ENCODE data around the gene IGFL1.
"Not testable (repeated sequence)": the region's sequence is repeated elsewhere in the genome, so short reads cannot be mapped to it uniquely, and the experiment has no call there.

DNA sequence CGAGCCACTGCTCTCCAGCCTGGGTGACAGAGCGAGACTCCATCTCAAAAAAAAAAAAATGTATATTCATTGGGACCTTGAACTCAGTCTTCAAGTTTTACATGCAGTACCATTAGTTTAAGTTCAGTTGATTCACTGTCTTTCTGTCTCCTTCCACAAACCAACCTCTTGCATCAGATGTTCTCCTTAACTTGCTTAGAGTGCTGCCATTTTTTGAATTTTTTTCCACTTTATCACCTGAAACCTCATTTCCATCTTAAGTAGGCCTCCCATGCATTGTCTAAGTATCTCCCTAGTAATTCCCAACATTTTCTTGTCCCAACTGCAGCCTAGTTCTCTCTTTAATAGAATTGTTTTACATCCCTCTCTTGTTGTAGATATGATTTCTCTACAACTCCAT is 8.6 kb downstream of the IGFL1 start:
- TF ChIP-seq, protein P1, sequence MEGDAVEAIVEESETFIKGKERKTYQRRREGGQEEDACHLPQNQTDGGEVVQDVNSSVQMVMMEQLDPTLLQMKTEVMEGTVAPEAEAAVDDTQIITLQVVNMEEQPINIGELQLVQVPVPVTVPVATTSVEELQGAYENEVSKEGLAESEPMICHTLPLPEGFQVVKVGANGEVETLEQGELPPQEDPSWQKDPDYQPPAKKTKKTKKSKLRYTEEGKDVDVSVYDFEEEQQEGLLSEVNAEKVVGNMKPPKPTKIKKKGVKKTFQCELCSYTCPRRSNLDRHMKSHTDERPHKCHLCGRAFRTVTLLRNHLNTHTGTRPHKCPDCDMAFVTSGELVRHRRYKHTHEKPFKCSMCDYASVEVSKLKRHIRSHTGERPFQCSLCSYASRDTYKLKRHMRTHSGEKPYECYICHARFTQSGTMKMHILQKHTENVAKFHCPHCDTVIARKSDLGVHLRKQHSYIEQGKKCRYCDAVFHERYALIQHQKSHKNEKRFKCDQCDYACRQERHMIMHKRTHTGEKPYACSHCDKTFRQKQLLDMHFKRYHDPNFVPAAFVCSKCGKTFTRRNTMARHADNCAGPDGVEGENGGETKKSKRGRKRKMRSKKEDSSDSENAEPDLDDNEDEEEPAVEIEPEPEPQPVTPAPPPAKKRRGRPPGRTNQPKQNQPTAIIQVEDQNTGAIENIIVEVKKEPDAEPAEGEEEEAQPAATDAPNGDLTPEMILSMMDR (IDR thresholded peaks at IDR 0.05), result not testable (repeated sequence)
- not testable (repeated sequence) for TF ChIP-seq POLR2A (IDR thresholded peaks at IDR 0.05)
